GM19452 (cell line): ENCODE measurements around the gene NPRL2.

Source experiments
- ATAC-seq: cut with Tn5 transposase; IDR thresholded peaks from one replicate; pipeline ENCODE4 v1.9.1; 2021; ENCODE audit not compliant: unreplicated experiment

Gene NPRL2

DNA sequence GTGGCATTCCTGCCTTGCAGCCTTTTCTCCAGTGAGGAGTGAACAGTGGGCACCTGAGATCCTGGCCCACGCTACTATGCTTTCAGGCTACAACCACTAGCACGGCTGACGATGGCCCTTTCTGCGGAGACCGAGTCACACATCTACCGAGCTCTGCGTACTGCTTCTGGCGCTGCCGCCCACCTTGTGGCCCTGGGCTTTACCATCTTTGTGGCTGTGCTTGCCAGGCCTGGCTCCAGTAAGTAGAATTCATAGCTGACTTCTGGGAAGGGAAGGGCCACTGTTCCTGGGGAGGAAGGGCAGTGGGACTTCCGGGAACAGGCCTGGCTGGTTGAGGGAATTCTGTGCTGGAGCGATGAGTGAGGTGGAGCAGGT, 735 bp upstream of the NPRL2 start:
- ATAC-seq, result no peak

- ATAC-seq, result no peak
These were observed 405 bp downstream of the NPRL2 start for GRCh38 chr3:50350213-50350526.

DNA sequence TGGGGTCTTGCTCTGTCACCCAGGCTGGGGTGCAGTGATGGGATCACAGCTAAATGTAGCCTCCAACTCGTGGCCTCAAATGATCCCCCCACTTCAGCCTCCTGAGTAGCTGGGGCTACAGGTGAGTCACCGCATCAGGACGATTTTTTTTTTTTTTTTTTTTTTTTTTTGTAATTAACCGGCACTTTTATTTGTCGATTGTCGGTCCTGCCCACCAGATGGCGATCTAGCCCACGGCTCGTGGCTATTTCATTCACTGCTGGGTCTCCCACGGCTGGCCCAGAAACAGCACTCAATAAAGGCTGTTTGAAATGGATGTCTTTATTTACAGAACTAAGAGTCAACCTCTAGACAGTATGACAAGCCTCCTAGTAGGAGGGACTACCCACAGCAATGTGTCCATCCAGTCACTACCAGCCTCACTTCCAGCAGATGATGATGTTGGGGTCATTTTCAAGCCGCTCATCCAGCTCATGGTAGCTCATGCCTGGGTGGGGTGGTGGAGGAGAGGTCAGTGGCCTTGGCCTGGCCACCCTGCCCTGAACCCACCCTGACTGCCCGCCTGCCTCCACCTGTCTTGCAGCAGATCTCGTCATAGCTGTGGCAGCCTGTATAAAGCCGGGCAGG, 3.3 kb downstream of the NPRL2 start:
- ATAC-seq, result no peak

DNA sequence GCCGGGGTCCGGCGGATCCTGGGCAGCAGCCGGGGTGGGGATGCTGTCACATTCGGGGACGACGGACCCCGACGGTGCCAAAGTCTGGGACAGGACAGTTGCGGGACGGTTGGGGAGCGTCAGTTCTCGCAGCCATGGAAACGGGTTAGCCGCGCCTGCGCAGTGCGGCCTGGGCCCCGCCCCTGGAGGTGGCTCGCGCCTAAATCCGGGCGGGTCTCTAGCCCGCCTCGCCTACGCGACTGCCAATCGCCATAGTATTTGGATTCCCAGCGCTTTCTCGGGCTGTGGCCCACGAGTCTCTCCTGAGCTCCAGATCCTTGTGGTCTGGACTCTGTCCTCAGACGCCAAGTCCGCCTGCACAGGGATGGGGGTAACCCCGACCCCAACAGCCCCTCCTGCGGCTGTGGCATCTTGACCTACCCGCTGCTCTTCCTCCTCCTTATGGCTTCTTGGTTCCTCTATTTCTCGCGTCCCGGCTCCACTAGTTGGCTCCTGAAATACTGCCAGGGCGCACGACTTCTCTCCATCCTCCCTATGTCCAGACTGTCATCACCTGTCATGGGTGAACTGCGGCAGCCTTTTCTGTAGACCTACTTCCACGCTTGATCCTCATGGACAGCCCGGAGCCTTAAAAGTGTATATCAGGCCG, 4.9 kb downstream of the NPRL2 start, which contains the start of gene ZMYND10:
TSS of gene ZMYND10 (minus strand) at position 147 of the 649 bp plus-strand sequence. CDS start 153 bp downstream, outside the sequence.
- ATAC-seq, result no peak

DNA sequence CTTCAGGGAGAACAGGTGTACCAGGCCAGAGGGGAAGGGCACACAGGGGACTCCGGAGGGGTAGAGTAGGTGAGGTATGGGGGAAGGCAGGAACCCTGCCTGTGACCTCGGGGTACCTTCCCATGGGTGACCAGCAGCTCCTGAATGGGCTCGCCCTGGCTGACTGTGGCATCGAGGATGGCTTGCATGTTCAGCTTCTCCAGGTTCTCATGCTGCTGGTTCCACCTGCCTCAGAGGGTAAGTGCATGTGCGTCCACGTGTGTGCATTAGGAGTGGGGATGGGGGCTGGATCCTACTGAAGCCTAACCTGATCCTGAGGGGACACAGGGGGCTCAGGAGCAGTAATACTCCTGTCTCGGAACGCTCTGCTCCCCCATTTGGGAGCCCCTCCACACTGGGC, 5.6 kb downstream of the NPRL2 start:
- no peak for ATAC-seq

DNA sequence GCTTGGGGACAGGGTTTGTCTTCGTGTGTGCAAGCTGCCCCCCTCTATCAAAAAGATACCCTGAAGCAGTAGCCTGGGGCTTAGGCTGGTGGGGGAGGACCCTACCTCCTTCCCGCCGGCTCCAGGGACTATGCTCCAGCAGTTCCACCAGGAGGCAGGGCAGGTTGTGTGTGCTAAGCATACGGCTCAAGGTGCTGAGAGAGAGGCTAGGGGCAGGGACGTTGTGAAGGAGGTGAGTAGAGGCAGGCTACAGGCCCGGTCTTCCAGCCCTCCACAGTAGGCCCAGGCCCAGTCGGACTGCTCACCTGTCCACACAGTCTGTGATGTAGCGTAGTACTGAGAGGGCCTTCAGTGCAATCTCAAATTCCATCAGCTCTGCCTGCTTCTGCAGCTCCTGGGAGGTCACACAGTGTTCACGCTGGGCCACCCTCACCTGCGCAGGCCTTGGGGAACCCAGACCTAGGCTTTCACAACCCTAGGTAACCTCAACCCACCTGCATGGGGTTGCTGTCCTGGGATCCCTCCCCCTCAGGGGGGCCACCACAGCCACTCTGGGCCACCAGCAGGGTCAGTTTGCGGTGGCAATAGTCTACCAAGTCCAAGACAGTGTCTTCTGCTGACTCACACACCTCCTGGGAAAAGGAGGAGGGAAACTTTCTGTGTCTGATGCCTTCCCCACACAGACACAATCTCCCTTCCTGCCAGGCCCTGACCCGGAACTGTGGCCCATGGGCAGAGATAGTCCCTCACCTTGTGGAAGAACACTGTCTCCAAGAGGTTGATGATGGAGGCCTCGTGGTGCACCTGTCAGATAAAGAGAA, 7.6 kb downstream of the NPRL2 start:
- no peak for ATAC-seq

DNA sequence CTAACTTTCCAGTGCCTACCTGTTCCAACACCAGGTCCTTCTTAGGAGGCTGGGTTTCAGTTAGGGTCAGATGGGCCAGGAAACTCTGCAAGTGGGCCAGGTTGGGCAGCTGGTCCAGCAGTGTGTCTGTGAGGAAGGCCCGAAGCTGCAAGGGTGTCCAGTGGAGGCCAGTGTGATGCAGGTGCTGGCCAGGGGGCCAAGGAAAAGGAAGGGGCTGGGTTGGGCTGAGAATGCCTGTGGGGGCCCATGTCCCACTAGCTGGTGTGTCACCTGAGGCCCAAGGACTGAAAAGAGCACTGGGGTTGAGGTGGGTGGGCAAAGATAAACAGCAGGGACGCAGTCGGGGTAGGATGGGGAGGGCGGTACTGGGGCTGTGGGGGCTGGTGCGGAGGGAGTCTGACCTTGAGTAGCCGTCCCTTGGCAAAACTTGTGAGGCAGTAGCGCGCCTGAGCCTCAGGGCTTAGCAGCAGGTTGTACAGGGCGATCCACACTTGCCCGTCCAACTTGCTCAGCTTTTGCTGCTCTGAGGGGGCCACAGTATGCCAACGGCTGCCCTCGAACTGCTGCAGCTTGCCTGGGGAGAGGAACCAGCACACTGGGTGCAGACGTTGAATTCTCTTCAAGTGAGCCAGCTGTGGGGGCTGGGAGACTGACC, 8.5 kb downstream of the NPRL2 start:
- ATAC-seq, result no peak

GRCh38 chr3:50341537-50341936, 9.0 kb downstream of the NPRL2 start:
- ATAC-seq, result no peak

DNA sequence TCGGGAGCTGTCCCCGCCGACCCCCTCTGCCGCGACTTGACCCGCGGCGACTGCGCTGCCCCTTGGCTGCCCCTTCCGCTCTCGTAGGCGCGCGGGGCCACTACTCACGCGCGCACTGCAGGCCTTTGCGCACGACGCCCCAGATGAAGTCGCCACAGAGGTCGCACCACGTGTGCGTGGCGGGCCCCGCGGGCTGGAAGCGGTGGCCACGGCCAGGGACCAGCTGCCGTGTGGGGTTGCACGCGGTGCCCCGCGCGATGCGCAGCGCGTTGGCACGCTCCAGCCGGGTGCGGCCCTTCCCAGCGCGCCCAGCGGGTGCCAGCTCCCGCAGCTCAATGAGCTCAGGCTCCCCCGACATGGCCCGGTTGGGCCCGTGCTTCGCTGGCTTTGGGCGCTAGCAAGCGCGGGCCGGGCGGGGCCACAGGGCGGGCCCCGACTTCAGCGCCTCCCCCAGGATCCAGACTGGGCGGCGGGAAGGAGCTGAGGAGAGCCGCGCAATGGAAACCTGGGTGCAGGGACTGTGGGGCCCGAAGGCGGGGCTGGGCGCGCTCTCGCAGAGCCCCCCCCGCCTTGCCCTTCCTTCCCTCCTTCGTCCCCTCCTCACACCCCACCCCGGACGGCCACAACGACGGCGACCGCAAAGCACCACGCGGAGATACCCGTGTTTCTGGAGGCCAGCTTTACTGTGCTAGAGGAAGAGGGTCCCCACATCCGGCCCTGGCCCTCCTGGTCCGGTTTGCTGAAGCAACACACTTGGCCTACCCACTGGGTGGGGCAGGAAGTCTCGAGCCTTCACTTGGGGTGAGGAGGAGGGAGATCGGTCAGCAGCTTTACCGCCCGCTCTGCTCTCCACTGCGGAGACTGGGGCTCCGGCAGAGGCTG, 9.9 kb downstream of the NPRL2 start, which contains the start of gene RASSF1:
TSS of gene RASSF1 (minus strand) at position 389 of the 882 bp plus-strand sequence. CDS start at position 358, 31 bp downstream.
- ATAC-seq, result no peak

DNA sequence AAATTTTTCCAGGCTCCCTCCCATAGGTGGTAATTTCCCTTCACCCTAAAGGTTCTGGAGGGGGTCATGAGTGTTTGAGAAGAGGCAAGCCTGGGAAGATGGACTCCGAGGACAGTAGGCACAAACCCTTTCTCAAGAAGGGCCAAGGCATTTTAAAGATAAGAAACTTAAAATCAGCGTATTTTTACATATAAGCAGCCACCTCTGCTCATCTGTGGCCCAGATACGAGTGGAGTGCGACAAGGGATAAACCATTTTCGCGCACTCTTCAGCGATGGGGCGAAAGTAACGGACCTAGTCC, 10.5 kb downstream of the NPRL2 start:
- ATAC-seq, result no peak

GRCh38 chr3:50339485-50340146, 11.0 kb downstream of the NPRL2 start:
- ATAC-seq, result no peak

DNA sequence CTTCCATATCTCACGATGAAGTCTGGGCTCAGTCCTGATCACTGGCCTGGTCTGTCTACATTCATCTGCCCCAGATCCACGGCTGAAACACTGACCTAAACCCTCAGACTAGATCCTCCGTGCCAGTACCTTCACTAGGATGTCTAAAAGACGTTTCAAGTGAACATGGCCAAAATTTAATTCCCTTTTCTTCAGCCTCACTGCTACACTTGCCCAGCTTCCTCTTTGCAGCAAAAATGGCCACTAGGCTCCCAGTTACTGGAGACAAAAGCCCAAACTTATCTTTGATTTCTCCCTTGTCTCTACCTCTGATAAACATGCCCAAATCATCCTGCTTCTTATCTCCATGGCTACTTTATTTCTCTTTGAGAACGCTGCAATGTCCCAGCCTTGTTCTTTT, 11.6 kb downstream of the NPRL2 start:
- no peak for ATAC-seq

DNA sequence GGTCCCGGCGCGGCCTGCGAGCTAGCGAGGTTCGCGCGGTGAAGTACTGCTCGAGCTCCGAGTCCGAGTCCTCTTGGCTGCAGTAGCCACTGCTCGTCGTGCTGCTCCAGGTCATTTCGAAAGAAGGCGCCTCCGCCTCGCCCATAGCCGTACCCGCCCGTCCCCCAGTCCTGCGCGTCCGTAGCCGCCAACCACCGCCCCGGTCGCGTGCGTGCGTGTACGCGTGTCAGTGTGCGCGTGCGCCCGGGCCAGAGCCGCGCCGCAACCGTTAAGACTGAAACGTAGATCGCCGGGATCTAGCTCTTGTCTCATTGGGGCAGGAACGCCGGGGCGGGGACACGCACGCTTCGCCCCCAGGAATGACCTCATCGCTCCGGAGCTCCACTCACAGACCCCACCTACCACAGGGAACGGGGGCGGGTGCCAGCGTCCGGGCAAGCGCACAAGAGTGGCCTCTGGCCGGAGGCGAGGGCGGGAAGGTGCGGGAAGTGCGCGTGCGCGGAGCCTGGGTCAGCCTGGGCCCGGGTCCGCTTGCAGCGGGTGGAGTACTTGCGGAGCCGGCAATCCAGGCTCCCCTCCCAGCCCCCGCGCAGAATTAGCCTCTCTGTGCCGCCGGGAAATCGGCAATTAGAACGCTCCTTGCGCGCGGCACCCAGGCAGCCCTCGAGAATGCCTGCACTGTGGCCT, 13.3 kb downstream of the NPRL2 start:
- ATAC-seq, result peak; percentile 68

DNA sequence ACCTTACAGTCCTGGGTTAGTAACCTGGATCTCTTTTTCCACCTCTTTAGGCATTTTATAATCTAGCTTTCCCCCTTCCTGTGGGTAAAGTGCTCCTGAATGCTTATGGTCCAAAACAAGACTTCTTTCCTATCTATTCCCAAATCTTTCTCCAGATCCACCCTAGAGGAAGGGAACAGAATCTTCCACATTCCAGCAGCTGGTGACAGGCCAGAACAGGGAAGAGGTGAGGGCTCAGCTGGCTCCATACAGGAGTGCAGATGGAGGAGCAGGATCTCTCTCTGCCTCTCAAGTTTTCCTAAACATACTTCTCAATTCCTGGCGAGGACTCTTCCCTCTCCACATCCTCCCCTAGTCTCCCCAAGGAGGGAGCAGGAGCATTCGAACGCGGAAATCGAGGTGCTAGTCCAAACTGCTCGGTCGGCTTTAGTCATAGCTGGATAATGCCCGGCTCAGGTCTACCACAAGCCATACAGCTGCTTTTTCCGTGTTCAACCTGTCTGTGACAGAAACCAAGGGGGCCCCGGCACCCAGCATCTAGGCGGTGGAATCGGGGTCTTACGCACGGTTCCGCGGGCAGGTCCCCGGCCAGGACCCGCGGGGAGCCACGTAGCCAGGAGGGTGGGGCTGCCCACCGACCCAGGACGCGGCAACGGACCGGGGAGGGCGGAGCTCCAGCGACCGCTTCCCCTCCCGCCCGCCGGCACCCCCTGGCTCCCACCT, 14.0 kb downstream of the NPRL2 start:
- ATAC-seq, result peak; percentile 38

- ATAC-seq, result no peak
These were observed 16.1 kb downstream of the NPRL2 start for GRCh38 chr3:50334339-50335075.

DNA sequence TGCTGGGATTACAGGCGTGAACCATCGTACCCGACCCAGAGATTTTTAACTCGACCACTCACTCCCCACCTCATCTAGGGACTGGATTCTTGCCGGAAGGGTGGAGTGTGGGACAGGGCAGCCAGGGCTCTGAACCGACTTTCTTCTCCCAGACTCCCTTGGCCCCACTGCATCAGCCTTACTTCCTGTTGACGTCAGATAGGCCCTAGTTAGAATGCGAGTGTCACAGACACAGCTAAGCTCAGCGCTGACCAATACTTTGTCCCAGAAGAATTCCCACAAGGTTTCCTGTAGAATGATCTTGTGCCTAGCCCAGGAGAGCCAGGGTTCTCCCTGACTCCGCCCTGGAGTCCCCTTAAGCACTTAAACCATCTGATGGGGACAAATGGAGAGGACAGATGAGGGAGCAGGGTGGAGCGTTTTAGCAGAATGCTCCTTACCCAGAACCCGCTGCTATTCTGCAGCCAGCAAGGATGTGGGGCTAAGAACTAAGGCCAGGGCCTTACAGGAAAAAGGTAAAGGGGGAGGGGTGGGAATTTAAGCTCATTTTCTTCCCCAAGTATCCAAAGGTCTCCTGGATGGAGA, 16.7 kb downstream of the NPRL2 start:
- no peak for ATAC-seq

DNA sequence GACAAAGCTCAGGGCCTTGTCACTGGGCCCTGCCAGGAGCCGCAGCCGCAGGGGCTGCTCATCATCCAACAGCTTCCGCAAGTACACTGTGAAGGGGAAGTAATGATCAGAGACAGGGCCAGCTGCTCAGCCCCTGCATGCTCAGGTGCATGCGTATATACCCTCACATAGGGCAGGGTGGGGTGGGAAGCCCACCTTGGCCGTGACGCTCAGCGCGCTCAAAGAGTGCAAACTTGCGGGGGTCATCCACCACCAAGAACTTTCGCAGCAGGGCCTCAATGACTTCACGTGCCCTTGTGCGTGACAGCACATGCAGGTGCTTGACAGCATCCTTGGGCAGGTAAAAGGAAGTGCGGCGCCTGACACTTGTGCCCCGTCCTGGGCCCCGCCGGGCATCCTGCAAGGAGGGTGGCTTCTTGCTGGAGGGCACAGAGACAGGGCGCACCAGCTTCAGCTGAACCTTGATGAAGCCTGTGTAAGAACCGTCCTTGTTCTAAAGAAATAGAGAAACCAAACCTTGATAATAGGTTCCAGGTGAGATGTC, 19.1 kb downstream of the NPRL2 start:
- no peak for ATAC-seq

GRCh38 chr3:50330330-50330729, 20.2 kb downstream of the NPRL2 start:
- no peak for ATAC-seq
